Activated naive CD8-positive, alpha-beta T cell treated with anti-CD3 and anti-CD28 coated beads, Interleukin-2, amount 10 ng/mL, durations not matched to agents 7 days and 5 days (primary cell): ENCODE measurements around the gene HES1. TPM values are rescaled to one million over a fixed set of nuclear protein-coding genes. Genes with fewer than 3 reads are reported as not detected.

Source experiments
- ATAC-seq: fragments of 150-1000 bp; cut with Tn5 transposase; one replicate; pipeline ENCODE4 v1.10.0; 2021; ENCODE audit warnings: low read depth, moderate library complexity
- POLR2A ChIA-PET: fragments of 350-600 bp; sonication (Branson Sonifier 250); formaldehyde crosslinking; loops from one replicate; lab custom pipeline; 2021; ENCODE audit warnings: antibody characterized with exemption; lab: Charles Lee
- DNase-seq: peaks from one replicate; pipeline ENCODE4 v3.0.0; 2021
- H3K27ac Mint-ChIP-seq: one replicate; pipeline ENCODE4 v1.8.0; 2022; ENCODE audit warnings: mild to moderate bottlenecking, mixed read lengths
- H3K27me3 Mint-ChIP-seq: one replicate; pipeline ENCODE4 v1.8.0; 2022; ENCODE audit warnings: mild to moderate bottlenecking, moderate library complexity, mixed read lengths
- H3K36me3 Mint-ChIP-seq: one replicate; pipeline ENCODE4 v1.8.0; 2021; ENCODE audit warnings: mild to moderate bottlenecking, mixed read lengths
- H3K4me1 Mint-ChIP-seq: one replicate; pipeline ENCODE4 v1.8.0; 2021; ENCODE audit warnings: mixed read lengths
- H3K4me3 Mint-ChIP-seq: one replicate; pipeline ENCODE4 v1.8.0; 2022; ENCODE audit warnings: mild to moderate bottlenecking, moderate library complexity, mixed read lengths
- H3K9me3 Mint-ChIP-seq: one replicate; pipeline ENCODE4 v1.8.0; 2021; ENCODE audit warnings: mixed read lengths
- total RNA-seq, 2 experiments: library from RNA; stranded (reverse); gene quantifications; one replicate each; pipeline ENCODE4 v1.2.3, GENCODE V29; 2021

The HES1 gene
- total RNA-seq, 2 experiments from 2014 or later, result not detected

DNA sequence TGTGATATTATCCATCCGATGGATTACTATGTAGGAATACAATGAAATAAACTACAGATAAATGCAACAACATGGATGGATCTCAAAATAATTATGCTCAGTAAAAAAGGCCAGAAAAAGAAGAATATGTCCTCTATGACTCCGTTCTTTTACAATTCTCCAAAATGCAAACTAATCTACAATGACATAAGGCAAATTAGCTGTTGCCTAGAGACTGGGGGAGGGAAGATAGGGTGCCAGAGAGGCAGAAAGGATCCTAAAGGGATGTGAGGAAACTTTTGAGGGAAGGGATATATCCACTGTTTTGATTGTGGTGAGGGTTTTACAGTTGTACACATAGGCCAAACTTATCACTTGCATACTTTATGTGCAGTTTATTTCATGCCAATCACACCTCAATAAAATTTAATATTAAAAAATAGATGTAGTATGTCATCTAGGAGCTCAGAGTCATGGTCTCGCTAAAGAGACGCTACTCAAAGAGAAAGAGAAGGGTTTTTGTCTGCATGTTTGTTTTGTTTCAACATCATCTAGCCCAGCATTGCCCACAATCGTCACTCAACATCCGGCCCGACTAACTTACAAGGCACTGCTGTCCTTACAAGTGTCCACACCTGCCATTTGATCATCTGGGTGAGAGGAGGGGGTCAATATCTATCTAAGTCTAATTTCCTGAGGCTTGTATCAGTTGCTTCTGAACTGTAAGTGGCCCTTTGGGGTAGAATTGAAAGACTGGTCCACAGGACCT is 29.5 kb downstream of the HES1 start:
- H3K4me3 Mint-ChIP-seq, result no peak overlapping the region
- H3K9me3 Mint-ChIP-seq, result no peaks in the 10 kb centered on the region
- DNase-seq, result no peak
- peaks cover 71% of the 10 kb centered on the region for H3K27me3 Mint-ChIP-seq
- no peaks in the 10 kb centered on the region for H3K36me3 Mint-ChIP-seq
- ATAC-seq, result no peak
- no peak overlapping the region for H3K27ac Mint-ChIP-seq
- H3K4me1 Mint-ChIP-seq, result no peaks in the 10 kb centered on the region
- POLR2A ChIA-PET, result no interaction called here

DNA sequence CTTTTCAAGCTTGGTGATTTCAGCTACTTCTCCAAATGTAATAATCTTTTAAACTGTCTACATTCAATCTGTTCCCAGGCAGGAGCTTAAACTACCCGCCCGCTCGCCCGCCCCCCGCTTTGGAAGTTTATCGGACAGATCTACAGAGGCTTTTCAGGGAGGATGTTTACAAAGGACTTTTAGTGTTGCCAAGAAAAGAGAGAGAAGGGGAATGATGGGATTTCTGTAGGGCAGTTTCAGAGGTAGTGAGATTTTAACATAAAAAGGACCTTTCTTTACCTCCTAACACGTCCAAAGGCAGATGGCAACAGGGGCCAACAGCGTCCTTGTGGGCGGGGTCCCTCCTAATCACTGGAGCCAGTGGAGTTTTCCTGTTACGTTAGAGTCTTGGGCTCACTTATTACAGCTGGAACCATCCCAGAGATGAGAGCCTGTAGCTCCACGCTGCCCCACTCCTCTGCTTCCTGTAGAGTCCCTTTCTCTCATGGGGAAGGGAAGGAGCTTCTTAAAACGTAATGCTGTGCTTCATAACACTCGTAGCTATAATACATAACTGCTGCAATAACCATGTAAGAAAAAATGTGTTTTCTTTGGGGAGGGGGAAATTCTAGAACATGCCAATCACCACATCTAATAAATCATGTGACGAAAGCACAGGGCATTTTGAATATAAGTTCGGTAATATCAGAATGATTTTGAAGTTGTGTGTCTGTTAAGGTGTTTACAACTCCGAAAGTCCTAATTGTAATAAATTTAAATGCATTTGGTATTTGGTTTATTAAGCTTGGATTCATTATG is 30.9 kb downstream of the HES1 start:
- Mint-ChIP-seq H3K36me3 (no peaks in the 10 kb centered on the region), H3K4me3 (no peak overlapping the region), H3K27me3 (peaks cover 69% of the 10 kb centered on the region), H3K4me1 (no peaks in the 10 kb centered on the region), H3K27ac (no peak overlapping the region), H3K9me3 (no peaks in the 10 kb centered on the region)
- ATAC-seq, result no peak
- DNase-seq, result no peak
- POLR2A ChIA-PET, result no interaction called here

DNA sequence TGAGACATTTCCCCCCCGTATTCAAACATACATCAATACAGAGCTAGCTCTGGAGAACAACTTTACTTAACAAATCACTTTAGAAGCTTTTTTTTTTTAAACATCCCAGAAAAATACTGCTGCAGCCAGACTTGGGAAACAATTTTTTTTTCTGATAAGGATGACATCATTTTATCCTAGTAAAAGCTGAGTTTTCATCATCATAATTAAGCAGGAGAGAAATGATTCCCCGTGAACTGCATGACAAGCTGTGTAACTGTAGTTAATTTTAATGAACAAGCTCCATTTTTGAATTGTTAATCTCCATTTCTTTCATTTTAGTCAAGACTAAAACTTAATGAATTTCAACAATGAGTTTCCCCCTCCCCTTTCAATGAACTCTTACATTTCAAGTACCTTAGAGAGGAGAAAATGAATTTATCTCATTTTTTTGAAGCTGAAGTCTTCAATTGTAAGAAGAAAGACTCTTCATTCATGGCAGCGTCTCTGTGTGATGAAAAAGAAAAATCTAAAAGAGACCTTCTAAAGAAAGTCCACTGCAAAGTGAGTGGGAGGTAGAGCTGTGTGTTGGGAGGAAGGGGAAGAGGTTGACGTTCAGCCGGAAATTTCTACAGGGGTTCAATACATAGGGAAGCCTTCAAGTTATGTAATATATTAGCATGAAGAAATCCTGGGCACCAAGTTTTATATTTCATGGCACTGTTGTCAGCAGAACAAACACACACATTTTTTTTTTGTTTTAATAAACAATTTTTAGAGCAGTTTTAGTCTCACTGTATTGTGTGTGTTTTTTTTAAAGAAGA is 31.7 kb downstream of the HES1 start:
- no peaks in the 10 kb centered on the region for H3K4me1 Mint-ChIP-seq
- no peak overlapping the region for H3K27ac Mint-ChIP-seq
- H3K36me3 Mint-ChIP-seq, result no peaks in the 10 kb centered on the region
- H3K4me3 Mint-ChIP-seq, result no peak overlapping the region
- ATAC-seq (no peak), DNase-seq (no peak)
- peaks cover 65% of the 10 kb centered on the region for H3K27me3 Mint-ChIP-seq
- no peaks in the 10 kb centered on the region for H3K9me3 Mint-ChIP-seq
- POLR2A ChIA-PET, result no interaction called here

DNA sequence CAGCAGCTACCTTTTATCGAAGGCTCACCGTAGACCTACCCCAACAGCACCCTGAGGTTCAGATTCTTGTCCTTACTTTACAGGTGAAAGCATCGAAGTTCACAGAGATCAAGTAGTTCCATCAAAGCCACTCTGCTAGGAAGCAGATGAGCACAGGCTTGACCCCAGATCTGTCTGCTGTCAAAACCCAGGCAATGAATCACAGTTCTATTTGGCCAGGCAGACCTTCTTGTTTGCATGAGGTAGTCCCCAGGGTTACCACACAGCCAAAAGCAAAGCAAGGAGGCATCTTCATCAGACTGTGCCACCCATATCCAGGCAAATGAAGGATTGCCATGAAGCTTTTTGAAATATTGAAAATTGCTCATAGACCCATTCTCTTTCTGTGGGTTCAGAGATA is 33.0 kb downstream of the HES1 start:
- ATAC-seq (no peak), DNase-seq (no peak)
- no peak overlapping the region for H3K27ac Mint-ChIP-seq
- no peaks in the 10 kb centered on the region for H3K4me1 Mint-ChIP-seq
- no peak overlapping the region for H3K4me3 Mint-ChIP-seq
- H3K9me3 Mint-ChIP-seq, result no peaks in the 10 kb centered on the region
- POLR2A ChIA-PET, result no interaction called here
- H3K36me3 Mint-ChIP-seq, result no peaks in the 10 kb centered on the region
- H3K27me3 Mint-ChIP-seq, result peaks cover 54% of the 10 kb centered on the region

DNA sequence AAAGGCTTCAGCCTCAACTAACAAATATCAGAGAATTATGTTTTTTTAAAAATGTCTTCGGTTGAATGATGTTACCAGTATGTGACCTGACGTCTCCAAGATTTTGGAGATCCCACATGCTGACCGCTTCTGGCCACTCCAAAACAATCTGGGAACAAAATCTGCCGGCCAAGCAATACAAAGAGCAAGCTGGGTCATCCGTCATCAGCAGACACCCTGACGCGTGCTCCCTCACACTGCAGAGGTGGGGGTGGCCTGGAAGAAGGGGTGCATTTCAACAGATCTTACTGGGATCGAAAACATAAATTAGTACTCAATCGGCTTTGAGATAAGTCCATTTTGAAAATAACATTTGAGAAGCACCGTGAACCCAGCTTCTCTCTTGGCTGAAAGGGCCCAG is 33.6 kb downstream of the HES1 start:
- Mint-ChIP-seq H3K36me3 (no peaks in the 10 kb centered on the region), H3K27me3 (peaks cover 48% of the 10 kb centered on the region), H3K27ac (no peak overlapping the region), H3K4me3 (no peak overlapping the region), H3K9me3 (no peaks in the 10 kb centered on the region), H3K4me1 (no peaks in the 10 kb centered on the region)
- DNase-seq (no peak), ATAC-seq (no peak)
- POLR2A ChIA-PET, result no interaction called here

DNA sequence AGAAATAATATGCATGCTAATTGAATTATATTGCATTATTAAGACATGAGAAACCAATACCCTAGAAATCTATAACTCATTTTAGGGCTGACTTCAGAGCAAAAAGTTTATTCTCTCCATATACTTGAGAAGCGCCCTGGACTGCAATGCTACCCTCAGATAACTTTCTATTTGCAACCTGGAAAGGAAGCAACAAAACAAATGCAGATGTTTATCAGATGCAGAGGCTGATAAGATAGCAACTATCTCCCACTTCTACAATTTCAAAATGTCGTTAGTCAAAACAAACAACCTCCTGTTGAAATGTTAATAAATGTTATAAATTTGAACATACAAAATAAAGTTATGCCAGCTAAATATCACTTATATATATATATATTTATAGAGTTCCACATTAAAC is 34.8 kb downstream of the HES1 start:
- no peak overlapping the region for H3K4me3 Mint-ChIP-seq
- ATAC-seq (no peak), DNase-seq (no peak)
- H3K36me3 Mint-ChIP-seq, result no peaks in the 10 kb centered on the region
- H3K27ac Mint-ChIP-seq, result no peak overlapping the region
- H3K9me3 Mint-ChIP-seq, result no peaks in the 10 kb centered on the region
- H3K27me3 Mint-ChIP-seq, result peaks cover 40% of the 10 kb centered on the region
- no peaks in the 10 kb centered on the region for H3K4me1 Mint-ChIP-seq
- POLR2A ChIA-PET, result no interaction called here

DNA sequence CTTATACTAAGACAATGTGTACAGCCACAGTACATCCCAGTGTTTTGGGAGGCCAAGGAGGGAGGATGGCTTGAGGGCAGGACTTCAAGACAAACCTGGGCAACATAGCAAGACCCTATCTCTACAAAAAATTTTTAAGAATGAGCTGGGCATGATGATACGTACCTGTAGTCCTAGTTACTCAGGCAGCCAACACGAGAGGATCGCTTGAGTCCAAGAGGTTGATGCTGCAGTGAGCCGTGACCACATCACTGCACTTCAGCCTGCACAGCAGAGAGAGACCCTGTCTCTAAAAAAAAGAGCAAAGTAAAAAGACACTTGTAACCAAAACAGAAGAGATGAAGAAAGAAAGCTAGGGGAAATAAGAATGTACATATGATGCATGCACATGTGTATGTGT is 38.5 kb downstream of the HES1 start:
- no peak for ATAC-seq
- Mint-ChIP-seq H3K9me3 (no peaks in the 10 kb centered on the region), H3K4me1 (peaks cover 4% of the 10 kb centered on the region), H3K36me3 (no peaks in the 10 kb centered on the region), H3K27ac (no peak overlapping the region), H3K4me3 (no peak overlapping the region), H3K27me3 (peaks cover 21% of the 10 kb centered on the region)
- POLR2A ChIA-PET, result interaction anchor here (1.0 kb wide), 1 partner anchor 39 kb away, joined by 3 read pairs; no protein-coding TSS in a partner anchor
- DNase-seq, result no peak

DNA sequence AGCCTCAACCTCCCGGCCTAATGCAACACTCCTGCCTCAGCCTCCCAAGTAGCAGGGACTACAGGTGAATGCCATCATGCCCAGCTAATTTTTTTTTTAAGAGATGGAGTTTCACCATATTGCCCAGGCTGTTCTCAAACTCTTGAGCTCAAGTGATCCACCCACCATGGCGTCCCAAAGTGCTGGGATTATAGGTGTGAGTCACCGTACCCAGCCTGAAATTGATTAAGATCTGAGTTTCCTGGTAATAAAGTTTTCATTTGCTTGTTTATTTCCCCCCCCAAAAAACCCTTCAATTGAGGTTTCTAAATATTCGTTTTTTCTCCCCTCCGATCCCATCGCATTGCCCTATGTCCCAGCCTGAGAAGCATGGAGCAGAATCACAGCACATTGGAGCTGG is 39.0 kb downstream of the HES1 start:
- H3K4me3 Mint-ChIP-seq, result no peak overlapping the region

DNA sequence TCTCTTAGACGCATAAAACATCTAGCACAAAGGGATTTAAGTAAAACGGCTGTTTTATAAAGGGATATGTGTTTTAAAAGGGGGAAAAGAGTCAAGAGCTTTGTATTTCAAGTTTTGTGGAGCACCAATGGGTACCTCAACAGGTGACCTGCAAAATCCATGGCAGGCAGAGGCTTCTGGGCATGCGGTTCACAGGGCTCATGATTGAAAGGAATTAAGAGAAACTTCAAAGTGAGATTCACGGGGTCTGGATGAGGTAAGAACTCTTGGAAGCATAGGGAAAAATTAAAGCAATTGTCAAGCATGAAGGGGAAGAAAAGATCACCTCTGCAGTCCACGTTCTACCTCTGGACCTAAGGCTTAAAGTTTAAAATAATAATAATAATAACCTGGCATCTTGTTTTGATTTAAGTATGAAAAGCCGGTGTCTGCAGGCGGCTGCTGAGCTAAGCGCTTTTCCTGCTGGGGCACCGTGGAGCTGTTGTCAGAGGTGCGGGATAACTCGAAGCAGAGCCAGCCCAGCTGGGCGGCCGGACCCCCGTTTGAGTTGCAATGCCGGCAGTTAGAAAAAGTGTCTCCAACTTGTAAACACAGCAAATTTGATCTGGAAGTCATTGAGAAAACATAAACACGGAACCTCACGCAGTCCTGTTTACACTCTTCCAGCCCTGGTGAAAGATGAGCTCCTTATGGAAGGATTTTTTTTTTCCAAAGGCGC is 40.5 kb downstream of the HES1 start:
- no peak for ATAC-seq

More for the DNA sequence above, 39.0 kb downstream of the HES1 start:
- Mint-ChIP-seq H3K9me3 (no peaks in the 10 kb centered on the region), H3K27ac (no peak overlapping the region), H3K4me1 (peaks cover 4% of the 10 kb centered on the region), H3K36me3 (no peaks in the 10 kb centered on the region), H3K27me3 (peaks cover 23% of the 10 kb centered on the region)
- POLR2A ChIA-PET, result no interaction called here
- no peak for ATAC-seq
- no peak for DNase-seq

DNA sequence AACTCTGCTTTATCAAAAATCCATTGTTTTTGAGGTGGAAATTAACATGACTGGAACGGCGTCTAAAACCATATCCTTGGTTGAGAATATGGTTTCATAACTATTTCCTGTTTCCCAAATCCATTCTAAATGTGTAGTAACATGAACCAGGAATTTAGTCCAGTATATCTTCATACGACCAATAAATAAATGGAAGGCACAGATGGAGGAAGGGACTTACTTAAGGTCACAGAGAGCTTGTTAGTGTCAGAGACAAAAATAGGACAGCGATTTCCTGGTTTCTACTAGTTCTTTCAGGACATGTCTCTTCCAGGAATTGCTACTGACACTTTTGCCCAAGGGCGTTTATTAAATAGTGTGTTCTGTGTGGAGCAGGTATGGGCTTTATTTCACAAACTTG is 41.2 kb downstream of the HES1 start:
- peaks cover 17% of the 10 kb centered on the region for H3K27me3 Mint-ChIP-seq
- H3K9me3 Mint-ChIP-seq, result no peaks in the 10 kb centered on the region
- H3K4me1 Mint-ChIP-seq, result peaks cover 4% of the 10 kb centered on the region
- POLR2A ChIA-PET, result no interaction called here
- no peak overlapping the region for H3K27ac Mint-ChIP-seq
- ATAC-seq (no peak), DNase-seq (no peak)
- no peak overlapping the region for H3K4me3 Mint-ChIP-seq
- H3K36me3 Mint-ChIP-seq, result no peaks in the 10 kb centered on the region

More for the DNA sequence above, 40.5 kb downstream of the HES1 start:
- POLR2A ChIA-PET, result no interaction called here
- Mint-ChIP-seq H3K27ac (no peak overlapping the region), H3K9me3 (no peaks in the 10 kb centered on the region), H3K4me1 (peaks cover 4% of the 10 kb centered on the region), H3K4me3 (no peak overlapping the region), H3K36me3 (no peaks in the 10 kb centered on the region), H3K27me3 (peaks cover 18% of the 10 kb centered on the region)
- DNase-seq, result no peak

DNA sequence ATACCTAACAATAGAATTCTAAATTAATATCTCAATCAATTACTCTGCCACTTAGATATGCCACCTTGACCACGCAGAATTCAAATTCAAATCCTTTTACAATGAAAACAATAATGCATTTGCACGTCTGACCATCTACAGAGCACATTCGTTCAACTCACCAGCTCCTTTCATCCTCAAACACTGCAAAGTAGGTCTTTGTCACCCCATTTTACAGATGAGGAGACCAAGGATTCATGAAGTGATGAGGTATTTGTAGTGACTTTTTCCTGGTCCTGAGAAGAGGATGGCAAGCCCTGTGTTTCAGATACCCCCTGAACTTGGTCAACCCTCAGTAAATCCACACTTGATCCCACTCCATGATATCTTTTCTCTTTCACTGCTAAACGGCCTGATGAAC is 42.2 kb downstream of the HES1 start:
- DNase-seq, result no peak
- no peak overlapping the region for H3K4me3 Mint-ChIP-seq
- no peaks in the 10 kb centered on the region for H3K36me3 Mint-ChIP-seq
- no peak for ATAC-seq
- POLR2A ChIA-PET, result no interaction called here
- no peaks in the 10 kb centered on the region for H3K9me3 Mint-ChIP-seq
- H3K4me1 Mint-ChIP-seq, result peaks cover 4% of the 10 kb centered on the region
- H3K27me3 Mint-ChIP-seq, result peaks cover 14% of the 10 kb centered on the region
- H3K27ac Mint-ChIP-seq, result no peak overlapping the region

DNA sequence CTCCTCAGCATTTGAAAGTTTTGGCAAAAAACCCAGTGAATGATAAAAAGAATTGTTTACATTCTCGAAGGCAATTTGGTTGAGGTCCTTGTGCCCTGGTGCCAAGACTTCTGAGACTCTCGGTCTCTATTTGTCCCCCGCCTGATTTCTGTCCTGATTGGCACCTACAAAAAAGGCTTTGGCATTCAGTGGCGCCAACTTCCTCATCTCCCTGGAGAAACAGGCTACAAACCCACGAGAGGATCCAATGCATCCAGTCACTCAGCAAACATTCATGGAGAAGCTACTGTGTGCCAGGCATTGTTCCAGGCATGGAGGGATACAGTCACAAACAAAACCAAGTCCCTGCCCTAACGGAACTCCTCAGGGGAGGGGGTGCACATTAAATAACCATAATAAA is 42.7 kb downstream of the HES1 start:
- Mint-ChIP-seq H3K36me3 (no peaks in the 10 kb centered on the region), H3K4me3 (no peak overlapping the region), H3K27me3 (peaks cover 14% of the 10 kb centered on the region), H3K27ac (no peak overlapping the region), H3K4me1 (peaks cover 4% of the 10 kb centered on the region), H3K9me3 (no peaks in the 10 kb centered on the region)
- DNase-seq (no peak), ATAC-seq (no peak)
- POLR2A ChIA-PET, result no interaction called here

DNA sequence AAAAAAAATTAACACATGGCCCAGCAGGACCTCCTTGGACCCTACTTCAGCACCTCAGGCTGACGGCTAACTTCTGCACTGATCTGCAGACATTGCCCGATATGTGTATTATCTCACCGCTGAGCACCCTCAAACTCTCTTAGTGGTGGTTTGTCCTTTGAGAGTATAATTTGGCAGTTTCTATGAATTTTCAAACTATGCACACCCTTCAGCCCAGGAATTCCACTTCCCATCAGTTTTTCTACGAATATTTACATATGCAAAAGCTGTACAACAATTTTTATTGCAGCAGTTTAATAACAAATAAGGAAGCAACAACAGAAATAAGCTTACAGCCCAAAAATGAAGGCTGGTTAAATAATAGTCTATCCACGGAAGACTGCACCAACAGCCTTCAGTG is 44.6 kb downstream of the HES1 start:
- no peaks in the 10 kb centered on the region for H3K9me3 Mint-ChIP-seq
- ATAC-seq (no peak), DNase-seq (no peak)
- H3K36me3 Mint-ChIP-seq, result no peaks in the 10 kb centered on the region
- H3K4me1 Mint-ChIP-seq, result peaks cover 4% of the 10 kb centered on the region
- H3K27me3 Mint-ChIP-seq, result peaks cover 15% of the 10 kb centered on the region
- POLR2A ChIA-PET, result no interaction called here
- H3K27ac Mint-ChIP-seq, result no peak overlapping the region
- no peak overlapping the region for H3K4me3 Mint-ChIP-seq
